ENCODE data around the gene C19orf81. TPM values are rescaled to one million over a fixed set of nuclear protein-coding genes. Genes with fewer than 3 reads are reported as not detected.
A peak's percentile ranks its signal among the peaks of the same experiment; 100 is the strongest.

The C19orf81 gene
- total RNA-seq, 3 donors from 2014 or later: 0.95 TPM; not detected in 2

DNA sequence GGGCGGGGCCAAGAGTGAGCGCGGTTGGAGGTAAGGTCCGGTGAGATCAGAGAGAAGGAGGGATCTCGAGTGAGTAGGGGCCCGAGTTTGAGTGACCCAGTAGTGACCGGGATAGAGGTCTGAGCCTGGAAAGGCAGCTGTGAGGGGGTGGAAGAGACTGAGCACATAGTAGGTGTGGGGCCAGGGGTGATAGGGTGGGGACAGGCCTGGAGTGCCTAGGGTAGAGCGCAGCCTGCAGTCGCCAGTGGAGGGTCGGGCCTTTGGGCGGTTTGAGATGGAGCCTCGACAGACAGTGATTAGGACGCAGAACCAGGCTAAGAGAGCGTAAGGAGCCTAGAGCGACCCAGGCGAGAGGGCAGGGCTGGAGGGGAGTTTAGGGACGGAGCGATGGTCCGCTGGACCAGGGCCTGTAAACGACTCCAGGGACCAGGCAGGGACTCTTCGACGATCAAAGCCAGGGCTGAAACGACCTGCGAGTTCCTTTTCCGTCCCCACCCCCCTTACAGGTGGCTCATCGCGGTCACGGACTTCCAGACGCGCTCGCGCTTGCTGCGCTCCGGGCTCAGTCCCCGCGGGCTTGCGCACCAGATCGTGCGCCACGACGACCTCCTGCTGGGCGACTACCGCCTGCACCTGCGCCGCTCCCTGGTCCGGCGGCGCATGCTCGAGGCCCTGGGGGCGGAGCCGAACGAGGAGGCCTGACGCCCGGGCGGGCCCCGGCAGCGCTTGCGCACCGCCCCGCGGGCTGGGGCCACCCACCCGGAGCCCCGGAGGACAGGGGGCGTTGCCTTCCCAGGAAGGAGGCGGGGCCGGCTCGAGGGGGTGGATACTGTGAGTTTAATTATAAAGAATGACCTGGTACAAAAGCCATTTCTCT, 9.4 kb downstream of the C19orf81 start:
- Mint-ChIP-seq H3K36me3 (ENCODE audit: insufficient read depth) (peaks cover 2% of the 10 kb centered on the region), H3K4me1 (ENCODE audit: low read depth) (peaks cover 16% of the 10 kb centered on the region), H3K4me3 (peak overlapping the region; percentile 69), H3K9me3 (peaks cover 11% of the 10 kb centered on the region), H3K27me3 (ENCODE audit: low read depth) (peaks cover 78% of the 10 kb centered on the region)
- peak; percentile 45 for DNase-seq
- ATAC-seq: peak; percentile 44 to 46

GRCh38 chr19:50659318-50660087, 10.3 kb downstream of the C19orf81 start:
- no peak for DNase-seq
- Mint-ChIP-seq H3K27me3 (ENCODE audit: low read depth) (peaks cover 77% of the 10 kb centered on the region), H3K4me1 (ENCODE audit: low read depth) (peaks cover 16% of the 10 kb centered on the region), H3K4me3 (no peak overlapping the region), H3K36me3 (ENCODE audit: insufficient read depth) (peaks cover 2% of the 10 kb centered on the region), H3K9me3 (peaks cover 11% of the 10 kb centered on the region)
- no peak for ATAC-seq

GRCh38 chr19:50660088-50660366, 10.8 kb downstream of the C19orf81 start:
- Mint-ChIP-seq H3K36me3 (ENCODE audit: insufficient read depth) (peaks cover 2% of the 10 kb centered on the region), H3K9me3 (peaks cover 8% of the 10 kb centered on the region), H3K4me1 (ENCODE audit: low read depth) (peaks cover 16% of the 10 kb centered on the region), H3K4me3 (no peak overlapping the region), H3K27me3 (ENCODE audit: low read depth) (peaks cover 77% of the 10 kb centered on the region)
- DNase-seq (no peak), ATAC-seq (no peak)

- H3K9me3 Mint-ChIP-seq: peaks cover 8% of the 10 kb centered on the region
- no peak overlapping the region for H3K4me3 Mint-ChIP-seq
- no peak for DNase-seq
- peaks cover 16% of the 10 kb centered on the region for H3K4me1 Mint-ChIP-seq (ENCODE audit: low read depth)
- no peak for ATAC-seq
- peaks cover 74% of the 10 kb centered on the region for H3K27me3 Mint-ChIP-seq (ENCODE audit: low read depth)
- peaks cover 2% of the 10 kb centered on the region for H3K36me3 Mint-ChIP-seq (ENCODE audit: insufficient read depth)
Measured at GRCh38 chr19:50661023-50661422, 11.8 kb downstream of the C19orf81 start.

GRCh38 chr19:50661766-50662650, 12.8 kb downstream of the C19orf81 start:
- Mint-ChIP-seq H3K4me1 (ENCODE audit: low read depth) (peaks cover 16% of the 10 kb centered on the region), H3K36me3 (ENCODE audit: insufficient read depth) (peaks cover 2% of the 10 kb centered on the region), H3K4me3 (no peak overlapping the region), H3K9me3 (peaks cover 8% of the 10 kb centered on the region), H3K27me3 (ENCODE audit: low read depth) (peaks cover 66% of the 10 kb centered on the region)
- ATAC-seq: no peak
- DNase-seq: no peak

- Mint-ChIP-seq H3K4me1 (ENCODE audit: low read depth) (peaks cover 9% of the 10 kb centered on the region), H3K36me3 (ENCODE audit: insufficient read depth) (peaks cover 2% of the 10 kb centered on the region), H3K27me3 (ENCODE audit: low read depth) (peaks cover 57% of the 10 kb centered on the region), H3K4me3 (no peak overlapping the region), H3K9me3 (no peaks in the 10 kb centered on the region)
- ATAC-seq: no peak
- no peak for DNase-seq
Measured at GRCh38 chr19:50662651-50663481, 13.6 kb downstream of the C19orf81 start.

- Mint-ChIP-seq H3K27me3 (ENCODE audit: low read depth) (peaks cover 51% of the 10 kb centered on the region), H3K9me3 (no peaks in the 10 kb centered on the region), H3K4me3 (no peak overlapping the region), H3K36me3 (ENCODE audit: insufficient read depth) (no peaks in the 10 kb centered on the region), H3K4me1 (ENCODE audit: low read depth) (peaks cover 3% of the 10 kb centered on the region)
- ATAC-seq (no peak), DNase-seq (no peak)
Measured at GRCh38 chr19:50663482-50663790, 14.2 kb downstream of the C19orf81 start.

DNA sequence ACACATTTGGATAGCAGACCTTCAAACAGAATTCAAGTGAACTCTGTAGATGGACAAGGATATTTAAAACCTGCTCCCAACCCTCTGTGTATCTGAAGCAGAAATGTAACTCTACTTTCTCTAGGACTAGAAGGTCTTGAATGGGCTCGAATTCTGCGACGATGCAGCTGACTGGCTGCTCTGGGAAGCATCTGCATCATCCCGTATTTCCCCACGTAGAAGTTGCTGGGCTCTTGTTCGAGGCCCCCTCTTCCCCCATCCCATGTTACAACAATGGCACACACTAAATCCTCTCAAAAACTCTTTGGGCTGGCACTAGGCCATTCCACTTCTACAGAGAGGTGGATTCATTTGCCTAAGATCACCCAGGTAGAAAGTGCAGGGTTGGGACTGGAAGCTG, 15.0 kb downstream of the C19orf81 start:
- DNase-seq: no peak
- Mint-ChIP-seq H3K4me1 (ENCODE audit: low read depth) (peaks cover 2% of the 10 kb centered on the region), H3K4me3 (no peak overlapping the region), H3K27me3 (ENCODE audit: low read depth) (peaks cover 52% of the 10 kb centered on the region), H3K36me3 (ENCODE audit: insufficient read depth) (no peaks in the 10 kb centered on the region), H3K9me3 (no peaks in the 10 kb centered on the region)
- ATAC-seq: no peak

GRCh38 chr19:50666346-50667176, 17.3 kb downstream of the C19orf81 start:
- Mint-ChIP-seq H3K4me3 (no peak overlapping the region), H3K27me3 (ENCODE audit: low read depth) (peaks cover 57% of the 10 kb centered on the region), H3K36me3 (ENCODE audit: insufficient read depth) (no peaks in the 10 kb centered on the region)

GRCh38 chr19:50667177-50667758, 18.0 kb downstream of the C19orf81 start:
- Mint-ChIP-seq H3K36me3 (ENCODE audit: insufficient read depth) (no peaks in the 10 kb centered on the region), H3K27me3 (ENCODE audit: low read depth) (peaks cover 58% of the 10 kb centered on the region), H3K4me3 (no peak overlapping the region), H3K9me3 (no peaks in the 10 kb centered on the region), H3K4me1 (ENCODE audit: low read depth) (no peaks in the 10 kb centered on the region)
- ATAC-seq (no peak), DNase-seq (no peak)

More at GRCh38 chr19:50666346-50667176, 17.3 kb downstream of the C19orf81 start:
- no peaks in the 10 kb centered on the region for H3K4me1 Mint-ChIP-seq (ENCODE audit: low read depth)
- no peak for DNase-seq
- ATAC-seq: no peak
- no peaks in the 10 kb centered on the region for H3K9me3 Mint-ChIP-seq

GRCh38 chr19:50667759-50668231, 18.6 kb downstream of the C19orf81 start:
- no peaks in the 10 kb centered on the region for H3K36me3 Mint-ChIP-seq (ENCODE audit: insufficient read depth)
- no peak for DNase-seq
- H3K27me3 Mint-ChIP-seq (ENCODE audit: low read depth): peaks cover 57% of the 10 kb centered on the region
- no peaks in the 10 kb centered on the region for H3K9me3 Mint-ChIP-seq
- ATAC-seq: no peak
- H3K4me1 Mint-ChIP-seq (ENCODE audit: low read depth): no peaks in the 10 kb centered on the region
- no peak overlapping the region for H3K4me3 Mint-ChIP-seq

DNA sequence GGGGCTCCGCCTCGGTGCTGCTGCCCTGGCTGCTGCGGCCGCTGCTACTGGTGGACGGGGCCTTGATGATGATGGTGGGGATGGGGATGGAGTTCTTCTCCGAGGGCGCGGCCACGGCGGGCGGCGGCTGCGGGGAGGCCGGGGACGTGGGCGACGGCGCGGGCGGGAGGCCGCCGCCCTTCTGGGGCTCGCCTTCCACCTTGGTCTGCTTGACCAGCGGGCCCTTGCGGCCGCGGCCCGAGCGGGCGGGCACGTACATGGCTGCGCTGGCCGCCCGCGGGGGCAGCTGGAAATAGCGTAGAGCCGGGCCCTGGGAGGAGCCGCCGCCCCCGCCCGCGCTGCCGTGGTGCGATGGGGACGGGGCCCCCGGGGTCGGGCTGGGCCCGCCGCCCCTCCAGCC, 19.2 kb downstream of the C19orf81 start:
- Mint-ChIP-seq H3K4me3 (no peak overlapping the region), H3K4me1 (ENCODE audit: low read depth) (no peaks in the 10 kb centered on the region), H3K36me3 (ENCODE audit: insufficient read depth) (no peaks in the 10 kb centered on the region), H3K9me3 (no peaks in the 10 kb centered on the region), H3K27me3 (ENCODE audit: low read depth) (peaks cover 58% of the 10 kb centered on the region)
- DNase-seq (no peak), ATAC-seq (no peak)

- no peak for DNase-seq
- H3K36me3 Mint-ChIP-seq (ENCODE audit: insufficient read depth): no peaks in the 10 kb centered on the region
- H3K27me3 Mint-ChIP-seq (ENCODE audit: low read depth): peaks cover 61% of the 10 kb centered on the region
- no peak overlapping the region for H3K4me3 Mint-ChIP-seq
- H3K9me3 Mint-ChIP-seq: no peaks in the 10 kb centered on the region
- no peak for ATAC-seq
- H3K4me1 Mint-ChIP-seq (ENCODE audit: low read depth): no peaks in the 10 kb centered on the region
Measured at GRCh38 chr19:50668879-50669278, 19.6 kb downstream of the C19orf81 start.

Measured in activated T-cell treated with anti-CD3 and anti-CD28 coated beads, Interleukin-2, amount 50 U/mL, for 4 hours (primary cell).